OCI-LY1 (cell line): ENCODE measurements around the gene TMCC2.

ENCODE experiments used
- EZH2 ChIP-seq: fragments of 200-600 bp; sonication (generic), shearing (Covaris generic); IDR thresholded peaks from 2 replicates; pipeline ENCODE4 v1.8.0; 2017; ENCODE audit warnings: borderline replicate concordance, mixed run types, mild to moderate bottlenecking, antibody characterized with exemption, low read length, moderate library complexity, mixed read lengths
- TF ChIP-seq, protein P1 (sequence below): fragments of 200-600 bp; sonication (generic), shearing (Covaris generic); IDR thresholded peaks from 2 replicates; pipeline ENCODE4 v1.5.1; 2017; ENCODE audit warnings: mild to moderate bottlenecking, antibody characterized with exemption, low read length, moderate library complexity, mixed read lengths

- TF ChIP-seq, protein P1, sequence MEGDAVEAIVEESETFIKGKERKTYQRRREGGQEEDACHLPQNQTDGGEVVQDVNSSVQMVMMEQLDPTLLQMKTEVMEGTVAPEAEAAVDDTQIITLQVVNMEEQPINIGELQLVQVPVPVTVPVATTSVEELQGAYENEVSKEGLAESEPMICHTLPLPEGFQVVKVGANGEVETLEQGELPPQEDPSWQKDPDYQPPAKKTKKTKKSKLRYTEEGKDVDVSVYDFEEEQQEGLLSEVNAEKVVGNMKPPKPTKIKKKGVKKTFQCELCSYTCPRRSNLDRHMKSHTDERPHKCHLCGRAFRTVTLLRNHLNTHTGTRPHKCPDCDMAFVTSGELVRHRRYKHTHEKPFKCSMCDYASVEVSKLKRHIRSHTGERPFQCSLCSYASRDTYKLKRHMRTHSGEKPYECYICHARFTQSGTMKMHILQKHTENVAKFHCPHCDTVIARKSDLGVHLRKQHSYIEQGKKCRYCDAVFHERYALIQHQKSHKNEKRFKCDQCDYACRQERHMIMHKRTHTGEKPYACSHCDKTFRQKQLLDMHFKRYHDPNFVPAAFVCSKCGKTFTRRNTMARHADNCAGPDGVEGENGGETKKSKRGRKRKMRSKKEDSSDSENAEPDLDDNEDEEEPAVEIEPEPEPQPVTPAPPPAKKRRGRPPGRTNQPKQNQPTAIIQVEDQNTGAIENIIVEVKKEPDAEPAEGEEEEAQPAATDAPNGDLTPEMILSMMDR = no peak
- no peak for TF ChIP-seq EZH2
Measured at GRCh38 chr1:205312866-205313562, 85.3 kb downstream of the TMCC2 start.
